ENCODE data around the gene FA2H. TPM values are rescaled to one million over a fixed set of nuclear protein-coding genes. Genes with fewer than 3 reads are reported as not detected.

The FA2H gene
- total and polyA plus RNA-seq, 2 of the 13 experiments (the other 11 are each of a cell fraction or from before 2014, with no cell fraction given), result 0.20 TPM; not detected in 1

DNA sequence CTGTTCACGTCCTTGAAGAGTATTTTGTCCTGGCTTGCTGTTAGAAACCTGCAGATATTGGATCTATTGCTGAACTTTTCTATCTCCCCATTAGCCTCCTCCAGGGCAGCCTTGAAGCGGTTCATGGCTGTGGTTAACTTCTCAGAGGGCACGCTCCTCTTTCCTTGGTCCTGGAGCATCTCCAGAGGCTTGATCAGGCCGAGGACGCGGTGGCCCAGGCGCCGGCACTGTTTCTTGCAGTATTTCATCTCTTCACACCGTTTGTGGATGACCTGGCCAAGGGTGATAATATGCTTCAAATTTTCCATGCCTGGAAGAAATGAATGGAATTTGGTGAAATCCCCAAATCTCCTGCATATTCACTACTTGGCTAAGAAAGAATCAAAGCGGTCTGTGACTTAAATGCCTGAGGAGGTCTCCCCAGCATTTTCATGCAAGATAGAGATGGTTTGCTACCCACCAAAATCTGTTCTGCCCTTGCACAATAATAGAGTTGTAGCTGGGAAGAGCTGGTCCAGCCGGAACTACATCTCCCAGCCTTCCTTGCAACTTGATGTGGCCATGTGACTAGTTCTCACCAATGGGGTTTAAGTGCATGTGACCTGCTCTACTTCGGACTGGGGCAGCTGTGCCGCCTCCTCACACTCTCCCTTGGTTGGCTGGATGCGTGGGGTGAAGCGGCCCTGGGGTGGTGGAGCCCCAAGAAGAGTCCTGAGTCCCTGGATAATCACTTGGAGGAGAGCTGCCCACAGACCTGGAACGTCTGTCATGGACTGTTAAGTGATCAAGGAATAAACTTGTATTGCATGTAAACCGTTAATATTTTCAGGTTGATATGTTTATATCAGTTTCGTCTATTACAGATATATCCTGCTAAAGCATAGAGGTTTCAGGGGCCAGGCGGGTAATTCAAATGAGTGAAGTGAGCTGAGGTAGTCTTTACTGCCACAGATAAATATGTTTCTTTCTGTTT lies 78.9 kb downstream of the FA2H start (continued):
- TF ChIP-seq KLF16 (CRISPR knock-in tag; IDR thresholded peaks at IDR 0.05), result peak in 1 of 2 experiments; percentile 71; a peak in 1 of 4 replicates
- no peak for TF ChIP-seq ZNF34 (CRISPR knock-in tag; IDR thresholded peaks at IDR 0.05; ENCODE audit: borderline replicate concordance)
- TF ChIP-seq, protein P1, sequence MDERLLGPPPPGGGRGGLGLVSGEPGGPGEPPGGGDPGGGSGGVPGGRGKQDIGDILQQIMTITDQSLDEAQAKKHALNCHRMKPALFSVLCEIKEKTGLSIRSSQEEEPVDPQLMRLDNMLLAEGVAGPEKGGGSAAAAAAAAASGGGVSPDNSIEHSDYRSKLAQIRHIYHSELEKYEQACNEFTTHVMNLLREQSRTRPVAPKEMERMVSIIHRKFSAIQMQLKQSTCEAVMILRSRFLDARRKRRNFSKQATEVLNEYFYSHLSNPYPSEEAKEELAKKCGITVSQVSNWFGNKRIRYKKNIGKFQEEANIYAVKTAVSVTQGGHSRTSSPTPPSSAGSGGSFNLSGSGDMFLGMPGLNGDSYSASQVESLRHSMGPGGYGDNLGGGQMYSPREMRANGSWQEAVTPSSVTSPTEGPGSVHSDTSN (CRISPR knock-in tag; IDR thresholded peaks at IDR 0.05), result no peak
- TF ChIP-seq PHF21A (CRISPR knock-in tag; IDR thresholded peaks at IDR 0.05), result no peak
- TF ChIP-seq HES4 (CRISPR knock-in tag; IDR thresholded peaks at IDR 0.05; ENCODE audit: borderline replicate concordance), result no peak
- TF ChIP-seq ZNF577 (CRISPR knock-in tag; IDR thresholded peaks at IDR 0.05; ENCODE audit: borderline replicate concordance, low read depth), result no peak
- TF ChIP-seq, protein P2, sequence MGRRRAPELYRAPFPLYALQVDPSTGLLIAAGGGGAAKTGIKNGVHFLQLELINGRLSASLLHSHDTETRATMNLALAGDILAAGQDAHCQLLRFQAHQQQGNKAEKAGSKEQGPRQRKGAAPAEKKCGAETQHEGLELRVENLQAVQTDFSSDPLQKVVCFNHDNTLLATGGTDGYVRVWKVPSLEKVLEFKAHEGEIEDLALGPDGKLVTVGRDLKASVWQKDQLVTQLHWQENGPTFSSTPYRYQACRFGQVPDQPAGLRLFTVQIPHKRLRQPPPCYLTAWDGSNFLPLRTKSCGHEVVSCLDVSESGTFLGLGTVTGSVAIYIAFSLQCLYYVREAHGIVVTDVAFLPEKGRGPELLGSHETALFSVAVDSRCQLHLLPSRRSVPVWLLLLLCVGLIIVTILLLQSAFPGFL (CRISPR knock-in tag; IDR thresholded peaks at IDR 0.05), result no peak
- TF ChIP-seq ARNT2 (CRISPR knock-in tag; IDR thresholded peaks at IDR 0.05; ENCODE audit: low read depth), result 0 out of 2 replicates have a peak, but pooled peaks have one; percentile 4
- no peak for TF ChIP-seq DR1 (CRISPR knock-in tag; IDR thresholded peaks at IDR 0.05)
- no peak for TF ChIP-seq SRSF1 (optimal IDR thresholded peaks at IDR 0.05; ENCODE audit: low read depth, low read length)
- TF ChIP-seq FOXC1 (CRISPR knock-in tag; IDR thresholded peaks at IDR 0.05; ENCODE audit: borderline replicate concordance), result no peak
- no peak for TF ChIP-seq SNAI1 (CRISPR knock-in tag; IDR thresholded peaks at IDR 0.05; ENCODE audit: borderline replicate concordance)
- no peak for TF ChIP-seq ZZZ3 (CRISPR knock-in tag; IDR thresholded peaks at IDR 0.05; ENCODE audit: borderline replicate concordance)
- no peak for TF ChIP-seq ZNF256 (CRISPR knock-in tag; conservative IDR thresholded peaks at IDR 0.05)
- TF ChIP-seq CC2D1A (CRISPR knock-in tag; IDR thresholded peaks at IDR 0.05), result 0 out of 2 replicates have a peak, but pooled peaks have one; percentile 7
- no peak for TF ChIP-seq BRF2 (CRISPR knock-in tag; IDR thresholded peaks at IDR 0.05)
- TF ChIP-seq HNRNPL (IDR thresholded peaks at IDR 0.05; ENCODE audit: low read depth, low read length), result no peak
- TF ChIP-seq ZNF746 (CRISPR knock-in tag; IDR thresholded peaks at IDR 0.05), result no peak
- TF ChIP-seq ATF1 (CRISPR knock-in tag; IDR thresholded peaks at IDR 0.05), result 0 out of 2 replicates have a peak, but pooled peaks have one; percentile 18
- TF ChIP-seq, protein P3, sequence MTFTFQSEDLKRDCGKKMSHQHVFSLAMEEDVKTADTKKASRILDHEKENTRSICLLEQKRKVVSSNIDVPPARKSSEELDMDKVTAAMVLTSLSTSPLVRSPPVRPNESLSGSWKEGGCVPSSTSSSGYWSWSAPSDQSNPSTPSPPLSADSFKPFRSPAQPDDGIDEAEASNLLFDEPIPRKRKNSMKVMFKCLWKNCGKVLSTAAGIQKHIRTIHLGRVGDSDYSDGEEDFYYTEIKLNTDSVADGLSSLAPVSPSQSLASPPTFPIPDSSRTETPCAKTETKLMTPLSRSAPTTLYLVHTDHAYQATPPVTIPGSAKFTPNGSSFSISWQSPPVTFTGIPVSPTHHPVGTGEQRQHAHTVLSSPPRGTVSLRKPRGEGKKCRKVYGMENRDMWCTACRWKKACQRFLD (CRISPR knock-in tag; IDR thresholded peaks at IDR 0.05; ENCODE audit: borderline replicate concordance), result no peak
- no peak; the same call in 1 of the 2 replicates for TF ChIP-seq ELF4 (CRISPR knock-in tag; IDR thresholded peaks at IDR 0.05; ENCODE audit: borderline replicate concordance)
- TF ChIP-seq HCFC1 (IDR thresholded peaks at IDR 0.05; ENCODE audit: low read depth, low read length), result peak; percentile 97
- peak; percentile 88 for TF ChIP-seq SAP130 (CRISPR knock-in tag; IDR thresholded peaks at IDR 0.05; ENCODE audit: low read depth)
- TF ChIP-seq PPARG (CRISPR knock-in tag; conservative IDR thresholded peaks at IDR 0.05), result peak; percentile 59
